Activated CD4-positive, alpha-beta T cell treated with anti-CD3 and anti-CD28 coated beads, Interleukin-2, amount 10 ng/mL, durations not matched to agents 24 days and 14 days (primary cell): Measurements from ENCODE around the gene GNPAT. TPM values are rescaled to one million over a fixed set of nuclear protein-coding genes. Genes with fewer than 3 reads are reported as not detected.

Experiments
- DNase-seq: peaks from one replicate; pipeline ENCODE4 v3.0.0; 2022
- H3K27ac Mint-ChIP-seq: one replicate; pipeline ENCODE4 v1.8.0; 2022; ENCODE audit warnings: mild to moderate bottlenecking, mixed read lengths
- H3K27me3 Mint-ChIP-seq: one replicate; pipeline ENCODE4 v1.8.0; 2022; ENCODE audit warnings: mixed read lengths
- H3K36me3 Mint-ChIP-seq: one replicate; pipeline ENCODE4 v1.8.0; 2022; ENCODE audit warnings: low read depth, mild to moderate bottlenecking, mixed read lengths
- H3K4me1 Mint-ChIP-seq: one replicate; pipeline ENCODE4 v1.8.0; 2021; ENCODE audit warnings: mixed read lengths
- H3K4me3 Mint-ChIP-seq: one replicate; pipeline ENCODE4 v1.8.0; 2022; ENCODE audit warnings: mild to moderate bottlenecking, moderate library complexity, mixed read lengths
- H3K9me3 Mint-ChIP-seq: one replicate; pipeline ENCODE4 v1.8.0; 2021; ENCODE audit warnings: mixed read lengths
- intact Hi-C: fragments of 100-400 bp; cut with micrococcal nuclease; formaldehyde crosslinking; loops from one replicate; pipeline ENCODE4 v1.15.1; 2023
- total RNA-seq: library from RNA; stranded (reverse); gene quantifications from 2 replicates; pipeline ENCODE4 v1.2.3, GENCODE V29; 2022

The GNPAT gene
- total RNA-seq, 1 donor from 2014 or later: 45.6 TPM

GRCh38 chr1:231242516-231243198 is 1.6 kb downstream of the GNPAT start:
- Mint-ChIP-seq H3K27ac (peak overlapping the region; percentile 97), H3K4me3 (peak overlapping the region; percentile 94), H3K36me3 (peaks cover 35% of the 10 kb centered on the region), H3K27me3 (no peaks in the 10 kb centered on the region), H3K4me1 (peaks cover 51% of the 10 kb centered on the region), H3K9me3 (no peaks in the 10 kb centered on the region)
- no peak for DNase-seq
- intact Hi-C loops: loop anchor here (1.0 to 10.0 kb wide), 3 partner anchors 96 to 362 kb away; partner anchors contain the start of genes SPRTN and TSNAX

GRCh38 chr1:231248778-231249177 is 7.8 kb downstream of the GNPAT start:
- H3K4me1 Mint-ChIP-seq: peaks cover 21% of the 10 kb centered on the region
- intact Hi-C loops: loop anchor here (10.0 kb wide), 1 partner anchor 356 kb away; no protein-coding TSS in a partner anchor

GRCh38 chr1:231252336-231252735 is 11.3 kb downstream of the GNPAT start:
- peaks cover 60% of the 10 kb centered on the region for H3K36me3 Mint-ChIP-seq
- peaks cover 6% of the 10 kb centered on the region for H3K4me1 Mint-ChIP-seq
- no peak for DNase-seq
- no peaks in the 10 kb centered on the region for H3K27me3 Mint-ChIP-seq
- H3K9me3 Mint-ChIP-seq: peaks cover 3% of the 10 kb centered on the region
- H3K4me3 Mint-ChIP-seq: no peak overlapping the region
- intact Hi-C loops: no loop called here
- H3K27ac Mint-ChIP-seq: no peak overlapping the region

More at GRCh38 chr1:231248778-231249177, 7.8 kb downstream of the GNPAT start:
- Mint-ChIP-seq H3K36me3 (peaks cover 45% of the 10 kb centered on the region), H3K9me3 (no peaks in the 10 kb centered on the region), H3K27me3 (no peaks in the 10 kb centered on the region), H3K27ac (no peak overlapping the region), H3K4me3 (no peak overlapping the region)
- no peak for DNase-seq

- Mint-ChIP-seq H3K4me3 (no peak overlapping the region), H3K36me3 (peaks cover 87% of the 10 kb centered on the region), H3K27me3 (no peaks in the 10 kb centered on the region), H3K4me1 (no peaks in the 10 kb centered on the region), H3K9me3 (peaks cover 17% of the 10 kb centered on the region), H3K27ac (no peak overlapping the region)
- no peak for DNase-seq
- intact Hi-C loops: no loop called here
Measured at GRCh38 chr1:231260351-231260750, 19.3 kb downstream of the GNPAT start.

- Mint-ChIP-seq H3K4me1 (no peaks in the 10 kb centered on the region), H3K36me3 (peaks cover 83% of the 10 kb centered on the region), H3K4me3 (no peak overlapping the region), H3K27ac (no peak overlapping the region), H3K9me3 (peaks cover 3% of the 10 kb centered on the region), H3K27me3 (no peaks in the 10 kb centered on the region)
- no peak for DNase-seq
- intact Hi-C loops: no loop called here
Measured at GRCh38 chr1:231264642-231265041, 23.6 kb downstream of the GNPAT start.

- no peak overlapping the region for H3K27ac Mint-ChIP-seq
- peaks cover 83% of the 10 kb centered on the region for H3K36me3 Mint-ChIP-seq
- no peaks in the 10 kb centered on the region for H3K27me3 Mint-ChIP-seq
- H3K4me1 Mint-ChIP-seq: no peaks in the 10 kb centered on the region
- intact Hi-C loops: no loop called here
- no peak for DNase-seq
- H3K9me3 Mint-ChIP-seq: no peaks in the 10 kb centered on the region
- H3K4me3 Mint-ChIP-seq: no peak overlapping the region
Measured at GRCh38 chr1:231265379-231265778, 24.4 kb downstream of the GNPAT start.

GRCh38 chr1:231266811-231267322 is 25.9 kb downstream of the GNPAT start:
- peaks cover 79% of the 10 kb centered on the region for H3K36me3 Mint-ChIP-seq
- no peaks in the 10 kb centered on the region for H3K27me3 Mint-ChIP-seq
- H3K27ac Mint-ChIP-seq: no peak overlapping the region
- H3K4me1 Mint-ChIP-seq: peaks cover 6% of the 10 kb centered on the region
- intact Hi-C loops: no loop called here
- no peak overlapping the region for H3K4me3 Mint-ChIP-seq
- DNase-seq: no peak
- H3K9me3 Mint-ChIP-seq: no peaks in the 10 kb centered on the region

- intact Hi-C loops: loop anchor here (1.0 to 5.0 kb wide), 3 partner anchors 65 to 355 kb away; partner anchors contain the start of genes DISC1 and EXOC8
- peaks cover 33% of the 10 kb centered on the region for H3K4me1 Mint-ChIP-seq
- H3K27me3 Mint-ChIP-seq: no peaks in the 10 kb centered on the region
- peaks cover 4% of the 10 kb centered on the region for H3K9me3 Mint-ChIP-seq
- H3K36me3 Mint-ChIP-seq: peaks cover 72% of the 10 kb centered on the region
- peak overlapping the region; percentile 99 for H3K27ac Mint-ChIP-seq
- DNase-seq: peak; percentile 81
- peak overlapping the region; percentile 75 for H3K4me3 Mint-ChIP-seq
Measured at GRCh38 chr1:231272173-231272572, 31.2 kb downstream of the GNPAT start.

- peak overlapping the region; percentile 75 for H3K4me3 Mint-ChIP-seq
Measured at GRCh38 chr1:231272880-231273279, 31.9 kb downstream of the GNPAT start.

GRCh38 chr1:231274119-231274825 is 33.3 kb downstream of the GNPAT start:
- intact Hi-C loops: loop anchor here (1.0 to 5.0 kb wide), 5 partner anchors 33 to 353 kb away; partner anchors contain the start of genes DISC1 and GNPAT
- H3K36me3 Mint-ChIP-seq: peaks cover 70% of the 10 kb centered on the region
- H3K4me3 Mint-ChIP-seq: peak overlapping the region; percentile 22
- H3K9me3 Mint-ChIP-seq: peaks cover 4% of the 10 kb centered on the region
- H3K4me1 Mint-ChIP-seq: peaks cover 36% of the 10 kb centered on the region
- DNase-seq: peak; percentile 69
- no peaks in the 10 kb centered on the region for H3K27me3 Mint-ChIP-seq
- H3K27ac Mint-ChIP-seq: peak overlapping the region; percentile 99

More at GRCh38 chr1:231272880-231273279, 31.9 kb downstream of the GNPAT start:
- DNase-seq: peak; percentile 78
- no peaks in the 10 kb centered on the region for H3K27me3 Mint-ChIP-seq
- intact Hi-C loops: loop anchor here (1.0 to 5.0 kb wide), 3 partner anchors 64 to 354 kb away; partner anchors contain the start of genes DISC1 and EXOC8
- peaks cover 4% of the 10 kb centered on the region for H3K9me3 Mint-ChIP-seq
- peaks cover 33% of the 10 kb centered on the region for H3K4me1 Mint-ChIP-seq
- H3K27ac Mint-ChIP-seq: peak overlapping the region; percentile 99
- H3K36me3 Mint-ChIP-seq: peaks cover 71% of the 10 kb centered on the region

GRCh38 chr1:231278100-231278790 is 37.2 kb downstream of the GNPAT start:
- no peaks in the 10 kb centered on the region for H3K9me3 Mint-ChIP-seq
- H3K27ac Mint-ChIP-seq: no peak overlapping the region
- peaks cover 42% of the 10 kb centered on the region for H3K36me3 Mint-ChIP-seq
- intact Hi-C loops: no loop called here
- DNase-seq: no peak
- H3K27me3 Mint-ChIP-seq: no peaks in the 10 kb centered on the region
- no peak overlapping the region for H3K4me3 Mint-ChIP-seq
- peaks cover 19% of the 10 kb centered on the region for H3K4me1 Mint-ChIP-seq

GRCh38 chr1:231279081-231279480 is 38.1 kb downstream of the GNPAT start:
- H3K27me3 Mint-ChIP-seq: no peaks in the 10 kb centered on the region
- peaks cover 12% of the 10 kb centered on the region for H3K4me1 Mint-ChIP-seq
- no peak overlapping the region for H3K4me3 Mint-ChIP-seq
- intact Hi-C loops: no loop called here
- peaks cover 40% of the 10 kb centered on the region for H3K36me3 Mint-ChIP-seq
- no peaks in the 10 kb centered on the region for H3K9me3 Mint-ChIP-seq
- no peak for DNase-seq
- H3K27ac Mint-ChIP-seq: peak overlapping the region; percentile 2

- H3K4me3 Mint-ChIP-seq: no peak overlapping the region
- no peaks in the 10 kb centered on the region for H3K27me3 Mint-ChIP-seq
- H3K36me3 Mint-ChIP-seq: peaks cover 34% of the 10 kb centered on the region
- H3K27ac Mint-ChIP-seq: no peak overlapping the region
- no peaks in the 10 kb centered on the region for H3K9me3 Mint-ChIP-seq
- DNase-seq: no peak
- peaks cover 6% of the 10 kb centered on the region for H3K4me1 Mint-ChIP-seq
- intact Hi-C loops: no loop called here
Measured at GRCh38 chr1:231279683-231280082, 38.7 kb downstream of the GNPAT start.
